ENCODE data around the gene PRR12. TPM values are rescaled to one million over a fixed set of nuclear protein-coding genes. Genes with fewer than 3 reads are reported as not detected.

The PRR12 gene
- total RNA-seq, 1 donor from 2014 or later = 0.79 TPM

DNA sequence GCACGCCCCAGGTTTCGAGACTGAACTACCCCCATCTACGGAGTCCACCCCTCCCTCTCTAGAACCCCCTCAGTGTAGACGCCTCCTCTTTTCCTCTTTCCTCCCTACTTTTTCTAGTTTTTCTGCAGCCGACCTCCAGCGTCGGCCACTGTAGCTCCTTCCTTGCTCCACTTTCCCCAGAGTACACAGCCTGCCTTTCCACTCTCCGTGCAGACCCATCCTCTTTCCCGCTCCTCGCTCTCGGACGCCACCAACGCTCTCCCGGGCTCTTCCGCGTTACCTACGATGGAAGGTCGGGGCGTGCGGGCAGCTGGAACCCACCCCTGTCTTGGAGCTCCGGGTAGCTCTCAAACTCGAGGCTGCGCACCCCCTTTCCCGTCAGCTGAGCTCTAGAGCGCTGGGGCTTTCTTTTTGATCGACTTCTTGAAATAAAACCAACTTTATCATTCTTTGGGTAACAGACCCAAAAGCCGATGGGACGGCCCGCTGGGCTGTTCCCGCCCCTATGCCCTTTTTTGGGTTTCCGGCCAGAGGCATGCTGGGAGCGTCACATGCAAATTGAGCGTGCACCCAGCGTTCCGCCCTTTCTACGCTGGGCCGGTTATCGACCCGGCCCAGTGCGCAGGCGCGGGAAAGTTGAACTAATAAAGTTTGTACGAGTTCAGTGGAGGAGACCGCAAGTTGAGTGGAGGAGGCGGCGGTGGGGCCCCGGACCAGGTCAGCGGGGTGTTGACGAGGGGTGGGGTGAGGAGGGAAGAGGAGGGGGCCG, 74.6 kb downstream of the PRR12 start, which contains the start of the genes BCL2L12 and IRF3:
TSS of gene BCL2L12 (plus strand) at position 583 of the 769 bp plus-strand sequence. CDS start 760 bp downstream, outside the sequence.
TSS of gene IRF3 (minus strand) at position 507 of the 769 bp plus-strand sequence. CDS start 1,019 bp downstream, outside the sequence.
- TF ChIP-seq, protein P1, sequence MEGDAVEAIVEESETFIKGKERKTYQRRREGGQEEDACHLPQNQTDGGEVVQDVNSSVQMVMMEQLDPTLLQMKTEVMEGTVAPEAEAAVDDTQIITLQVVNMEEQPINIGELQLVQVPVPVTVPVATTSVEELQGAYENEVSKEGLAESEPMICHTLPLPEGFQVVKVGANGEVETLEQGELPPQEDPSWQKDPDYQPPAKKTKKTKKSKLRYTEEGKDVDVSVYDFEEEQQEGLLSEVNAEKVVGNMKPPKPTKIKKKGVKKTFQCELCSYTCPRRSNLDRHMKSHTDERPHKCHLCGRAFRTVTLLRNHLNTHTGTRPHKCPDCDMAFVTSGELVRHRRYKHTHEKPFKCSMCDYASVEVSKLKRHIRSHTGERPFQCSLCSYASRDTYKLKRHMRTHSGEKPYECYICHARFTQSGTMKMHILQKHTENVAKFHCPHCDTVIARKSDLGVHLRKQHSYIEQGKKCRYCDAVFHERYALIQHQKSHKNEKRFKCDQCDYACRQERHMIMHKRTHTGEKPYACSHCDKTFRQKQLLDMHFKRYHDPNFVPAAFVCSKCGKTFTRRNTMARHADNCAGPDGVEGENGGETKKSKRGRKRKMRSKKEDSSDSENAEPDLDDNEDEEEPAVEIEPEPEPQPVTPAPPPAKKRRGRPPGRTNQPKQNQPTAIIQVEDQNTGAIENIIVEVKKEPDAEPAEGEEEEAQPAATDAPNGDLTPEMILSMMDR (IDR thresholded peaks at IDR 0.05; ENCODE audit: insufficient read depth, low read length, severe bottlenecking) = no peak
- Histone ChIP-seq H3K4me3 (ENCODE audit: low read depth, low read length) (peak within 1 kb of the TSS; percentile 68), H3K27me3 (ENCODE audit: control insufficient read depth, insufficient read depth, low read length) (no peaks in the 10 kb centered on the region), H3K36me3 (ENCODE audit: control insufficient read depth, insufficient read depth, low read length) (peaks cover 18% of the 10 kb centered on the region)
- FAIRE-seq = no peak
- peak; percentile 90 for DNase-seq (ENCODE audit: low read depth)

DNA sequence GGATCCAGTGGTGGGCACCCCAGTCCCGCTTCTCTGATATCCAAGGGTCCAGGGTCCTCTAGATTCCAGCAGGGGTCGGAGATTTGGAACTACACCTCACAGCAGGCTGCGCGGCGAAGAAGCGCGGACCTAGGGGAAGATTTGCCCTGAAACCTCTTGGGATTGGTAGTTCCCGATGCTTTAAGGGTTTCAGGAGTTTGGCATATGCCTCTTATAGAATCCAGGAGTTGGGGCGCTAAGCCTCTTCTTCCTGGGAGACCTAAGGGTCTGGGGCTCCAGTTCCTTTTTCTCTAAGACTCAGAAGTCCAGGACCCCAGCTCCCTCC, 75.1 kb downstream of the PRR12 start:
- no peak for FAIRE-seq

DNA sequence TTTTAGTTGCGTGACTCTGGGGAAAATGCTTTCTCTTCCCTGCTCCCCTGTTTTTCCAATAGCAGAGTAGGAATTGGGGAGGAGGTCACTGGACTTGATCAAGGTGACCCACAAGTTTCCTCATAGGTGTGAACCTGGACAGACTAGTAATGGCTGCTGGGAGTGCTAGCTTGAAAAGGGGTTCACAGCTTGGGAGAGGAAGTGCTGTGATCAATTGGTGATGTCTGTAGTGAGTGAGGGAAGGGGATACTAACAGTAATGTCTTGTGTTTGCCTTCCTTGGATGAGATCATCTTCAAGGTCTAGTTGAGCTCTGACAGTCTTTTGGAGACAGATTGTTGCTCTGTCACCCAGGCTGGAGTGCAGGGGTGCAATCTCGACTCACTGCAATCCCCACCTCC, 76.5 kb downstream of the PRR12 start:
- Histone ChIP-seq H3K36me3 (ENCODE audit: control insufficient read depth, insufficient read depth, low read length) (peaks cover 6% of the 10 kb centered on the region), H3K4me3 (ENCODE audit: low read depth, low read length) (no peak overlapping the region), H3K27me3 (ENCODE audit: control insufficient read depth, insufficient read depth, low read length) (no peaks in the 10 kb centered on the region)
- TF ChIP-seq, protein P1 (IDR thresholded peaks at IDR 0.05; ENCODE audit: insufficient read depth, low read length, severe bottlenecking) = no peak
- FAIRE-seq = no peak
- no peak for DNase-seq (ENCODE audit: low read depth)

More for the DNA sequence above, 75.1 kb downstream of the PRR12 start:
- DNase-seq (ENCODE audit: low read depth) = no peak
- peaks cover 16% of the 10 kb centered on the region for H3K36me3 ChIP-seq (ENCODE audit: control insufficient read depth, insufficient read depth, low read length)
- peak overlapping the region; percentile 68 for H3K4me3 ChIP-seq (ENCODE audit: low read depth, low read length)
- H3K27me3 ChIP-seq (ENCODE audit: control insufficient read depth, insufficient read depth, low read length) = no peaks in the 10 kb centered on the region
- TF ChIP-seq, protein P1 (IDR thresholded peaks at IDR 0.05; ENCODE audit: insufficient read depth, low read length, severe bottlenecking) = no peak

DNA sequence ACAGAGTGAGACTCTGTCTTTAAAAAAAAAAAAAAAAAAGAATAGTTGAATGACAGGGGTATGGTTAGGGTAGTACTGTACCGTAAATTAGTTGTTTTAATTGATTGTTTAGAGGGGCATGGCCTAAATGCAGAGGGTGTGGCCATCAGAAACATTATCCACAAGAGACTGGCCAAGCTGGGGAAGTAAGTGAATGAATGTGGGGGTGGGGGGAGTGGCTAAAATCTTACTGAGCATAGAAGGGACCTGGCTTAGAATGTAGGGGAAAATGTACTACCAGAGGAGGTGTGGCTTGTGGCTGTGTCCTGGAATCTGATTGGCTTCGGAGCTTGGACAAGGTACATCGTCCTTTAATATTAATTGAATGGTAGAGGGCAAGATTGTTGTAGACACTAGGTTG, 78.5 kb downstream of the PRR12 start:
- H3K36me3 ChIP-seq (ENCODE audit: control insufficient read depth, insufficient read depth, low read length) = peaks cover 4% of the 10 kb centered on the region
- H3K4me3 ChIP-seq (ENCODE audit: low read depth, low read length) = no peak overlapping the region
- DNase-seq (ENCODE audit: low read depth) = no peak
- TF ChIP-seq, protein P1 (IDR thresholded peaks at IDR 0.05; ENCODE audit: insufficient read depth, low read length, severe bottlenecking) = no peak
- no peak for FAIRE-seq
- no peaks in the 10 kb centered on the region for H3K27me3 ChIP-seq (ENCODE audit: control insufficient read depth, insufficient read depth, low read length)

DNA sequence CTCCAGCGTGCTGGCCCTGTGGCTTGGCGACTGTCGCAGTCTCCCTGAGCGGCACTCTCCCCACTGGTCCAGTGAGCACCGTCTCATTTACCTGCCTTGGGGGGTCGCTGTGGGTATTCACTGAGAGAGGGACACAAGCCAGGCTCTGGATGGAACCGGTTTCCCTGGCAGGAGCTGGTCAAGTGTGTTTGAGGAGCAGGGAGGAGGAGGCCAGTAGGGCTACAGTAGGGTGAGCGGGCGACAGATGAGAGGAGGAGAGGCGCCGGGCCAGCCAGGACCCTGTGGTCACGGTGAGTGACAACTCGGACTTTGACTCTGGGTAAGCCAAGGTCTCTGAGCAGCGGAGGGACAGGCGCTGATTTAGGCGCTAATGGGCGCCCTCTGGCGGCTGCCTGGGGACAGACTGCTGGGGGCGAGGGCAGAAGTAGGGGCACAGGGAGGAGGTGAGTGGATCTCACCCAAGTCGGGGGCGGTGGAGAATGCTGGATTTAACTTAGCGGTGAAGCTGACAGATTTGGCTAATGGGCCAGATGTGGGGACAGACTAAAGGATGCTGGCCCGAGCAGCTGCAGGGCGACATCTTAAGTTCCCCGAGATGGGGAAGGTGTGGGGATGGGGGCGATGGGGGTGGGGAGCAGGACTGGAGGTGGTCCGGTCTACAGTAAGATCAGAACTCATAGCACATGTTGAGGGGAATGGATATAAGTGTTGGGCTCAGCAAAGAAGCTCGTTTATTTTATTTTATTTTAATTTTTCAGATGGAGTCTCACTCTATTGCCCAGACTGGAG, 81.3 kb downstream of the PRR12 start:
- FAIRE-seq (no peak), DNase-seq (ENCODE audit: low read depth) (peak; percentile 35)
- TF ChIP-seq, protein P1 (IDR thresholded peaks at IDR 0.05; ENCODE audit: insufficient read depth, low read length, severe bottlenecking) = peak; percentile 97
- Histone ChIP-seq H3K36me3 (ENCODE audit: control insufficient read depth, insufficient read depth, low read length) (peaks cover 4% of the 10 kb centered on the region), H3K4me3 (ENCODE audit: low read depth, low read length) (no peak overlapping the region), H3K27me3 (ENCODE audit: control insufficient read depth, insufficient read depth, low read length) (no peaks in the 10 kb centered on the region)

Other genes with a start within 250 kb of the PRR12 start
- gene TEAD2, start 228.8 kb upstream of the PRR12 start, total RNA-seq = 6.9 and 8.4 TPM in 2 replicates
- not detected in 2 replicates for gene DKKL1, start 227.3 kb upstream of the PRR12 start, total RNA-seq
- not detected in 2 replicates for gene KASH5, start 202.9 kb upstream of the PRR12 start, total RNA-seq
- not detected in 2 replicates for gene PTH2, start 167.7 kb upstream of the PRR12 start, total RNA-seq
- not detected in 2 replicates for gene GFY, start 165.8 kb upstream of the PRR12 start, total RNA-seq
- gene SLC17A7, start 149.7 kb upstream of the PRR12 start, total RNA-seq = not detected in 2 replicates
- 72.8 and 115 TPM in 2 replicates for gene PIH1D1, start 139.4 kb upstream of the PRR12 start, total RNA-seq
- gene ALDH16A1, start 138.0 kb upstream of the PRR12 start, total RNA-seq = 17.5 and 29.2 TPM in 2 replicates
- gene FLT3LG, start 117.0 kb upstream of the PRR12 start, total RNA-seq = not detected in 2 replicates
- 3,501 and 4,161 TPM in 2 replicates for gene RPL13A, start 103.6 kb upstream of the PRR12 start, total RNA-seq
- 4,057 and 8,908 TPM in 2 replicates for gene RPS11, start 94.7 kb upstream of the PRR12 start, total RNA-seq
- gene FCGRT, start 78.5 kb upstream of the PRR12 start, total RNA-seq = 13.2 and 15.7 TPM in 2 replicates
- gene RCN3, start 63.2 kb upstream of the PRR12 start, total RNA-seq = 0.77 and 3.9 TPM in 2 replicates
- gene NOSIP, start 10.6 kb upstream of the PRR12 start, total RNA-seq = 71.1 and 78.0 TPM in 2 replicates
- 4.5 and 6.3 TPM in 2 replicates for gene PRRG2, start 9.9 kb upstream of the PRR12 start, total RNA-seq
- 24.2 and 44.4 TPM in 2 replicates for gene RRAS, start 49.0 kb downstream of the PRR12 start, total RNA-seq
- 5.5 and 9.6 TPM in 2 replicates for gene SCAF1, start 51.0 kb downstream of the PRR12 start, total RNA-seq
- gene IRF3, start 74.7 kb downstream of the PRR12 start, total RNA-seq = 97.9 and 128 TPM in 2 replicates
- gene BCL2L12, start 74.8 kb downstream of the PRR12 start, total RNA-seq = 2.4 and 2.9 TPM in 2 replicates
- 295 and 543 TPM in 2 replicates for gene PRMT1, start 86.1 kb downstream of the PRR12 start, total RNA-seq
- 0.13 and 0.53 TPM in 2 replicates for gene ADM5, start 98.4 kb downstream of the PRR12 start, total RNA-seq
- 1.2 and 2.4 TPM in 2 replicates for gene CPT1C, start 99.9 kb downstream of the PRR12 start, total RNA-seq
- not detected in 2 replicates for gene TSKS, start 172.1 kb downstream of the PRR12 start, total RNA-seq
- gene AP2A1, start 175.8 kb downstream of the PRR12 start, total RNA-seq = 25.5 and 33.5 TPM in 2 replicates
- 12.1 and 13.2 TPM in 2 replicates for gene FUZ, start 222.1 kb downstream of the PRR12 start, total RNA-seq
- gene MED25, start 227.1 kb downstream of the PRR12 start, total RNA-seq = 8.2 and 10.2 TPM in 2 replicates